ENCODE data around the gene CNTNAP2. TPM values are rescaled to one million over a fixed set of nuclear protein-coding genes. Genes with fewer than 3 reads are reported as not detected.

Gene CNTNAP2
- total RNA-seq, 1 donor = under 0.01 TPM

GRCh38 chr7:147363101-147363500, 1246.5 kb downstream of the CNTNAP2 start:
- no peak overlapping the region for H3K4me3 ChIP-seq (ENCODE audit: low read depth, low read length)
- no peak for DNase-seq (ENCODE audit: low read depth)
- no peak for TF ChIP-seq CTCF (IDR thresholded peaks at IDR 0.05; ENCODE audit: insufficient read depth, low read length)

GRCh38 chr7:147376192-147376591, 1259.6 kb downstream of the CNTNAP2 start:
- TF ChIP-seq CTCF (IDR thresholded peaks at IDR 0.05; ENCODE audit: insufficient read depth, low read length) = no peak
- DNase-seq (ENCODE audit: low read depth) = no peak
- H3K4me3 ChIP-seq (ENCODE audit: low read depth, low read length) = no peak overlapping the region

- TF ChIP-seq CTCF (IDR thresholded peaks at IDR 0.05; ENCODE audit: insufficient read depth, low read length) = no peak
- no peak overlapping the region for H3K4me3 ChIP-seq (ENCODE audit: low read depth, low read length)
- no peak for DNase-seq (ENCODE audit: low read depth)
Observed at GRCh38 chr7:147380926-147381325, 1264.3 kb downstream of the CNTNAP2 start.

- H3K4me3 ChIP-seq (ENCODE audit: low read depth, low read length) = no peak overlapping the region
- TF ChIP-seq CTCF (IDR thresholded peaks at IDR 0.05; ENCODE audit: insufficient read depth, low read length) = no peak
- DNase-seq (ENCODE audit: low read depth) = no peak
Observed at GRCh38 chr7:147394329-147394728, 1277.7 kb downstream of the CNTNAP2 start.

GRCh38 chr7:147400221-147400689, 1283.7 kb downstream of the CNTNAP2 start:
- TF ChIP-seq CTCF (IDR thresholded peaks at IDR 0.05; ENCODE audit: insufficient read depth, low read length) = no peak
- H3K4me3 ChIP-seq (ENCODE audit: low read depth, low read length) = peak overlapping the region; percentile 40
- DNase-seq (ENCODE audit: low read depth) = peak; percentile 67

- TF ChIP-seq CTCF (IDR thresholded peaks at IDR 0.05; ENCODE audit: insufficient read depth, low read length) = no peak
- H3K4me3 ChIP-seq (ENCODE audit: low read depth, low read length) = no peak overlapping the region
- no peak for DNase-seq (ENCODE audit: low read depth)
Observed at GRCh38 chr7:147400925-147401324, 1284.3 kb downstream of the CNTNAP2 start.

- H3K4me3 ChIP-seq (ENCODE audit: low read depth, low read length) = no peak overlapping the region
- no peak for DNase-seq (ENCODE audit: low read depth)
- TF ChIP-seq CTCF (IDR thresholded peaks at IDR 0.05; ENCODE audit: insufficient read depth, low read length) = no peak
Observed at GRCh38 chr7:147405621-147406020, 1289.0 kb downstream of the CNTNAP2 start.

Measured in fibroblast of the aortic adventitia (primary cell).